IPS DF 6.9 (cell line): ENCODE measurements around the gene NONO.
"Not testable (repeated sequence)": the region's sequence is repeated elsewhere in the genome, so short reads cannot be mapped to it uniquely, and the experiment has no call there.

Experiments
- DNase-seq: peaks from one replicate; pipeline ENCODE4 v3.0.0-alpha.2; 2013; ENCODE audit warnings: low read depth, low spot score
- H3K27ac ChIP-seq: one replicate; pipeline ENCODE4 v1.5.1; 2013; ENCODE audit warnings: low read length, control low read depth
- H3K27me3 ChIP-seq: 2 replicates; pipeline ENCODE4 v1.6.1; 2013; ENCODE audit warnings: mild to moderate bottlenecking, low read length; ENCODE audit not compliant: control insufficient read depth, insufficient read depth
- H3K36me3 ChIP-seq: 2 replicates; pipeline ENCODE4 v1.6.1; 2013; ENCODE audit warnings: low read length; ENCODE audit not compliant: control insufficient read depth, insufficient read depth
- H3K4me1 ChIP-seq: 2 replicates; pipeline ENCODE4 v1.6.1; 2013; ENCODE audit warnings: low read length; ENCODE audit not compliant: control insufficient read depth, insufficient read depth
- H3K4me3 ChIP-seq: 2 replicates; pipeline ENCODE4 v1.5.1; 2013; ENCODE audit warnings: mild to moderate bottlenecking, low read length
- H3K9me3 ChIP-seq: 2 replicates; pipeline ENCODE4 v1.6.1; 2013; ENCODE audit warnings: low read length, inconsistent platforms; ENCODE audit not compliant: control insufficient read depth, insufficient read depth
- WGBS: extraction: QIAGEN DNeasy Blood & Tissue Kit; methylation state at CpG from one replicate; pipeline ENCODE4 v1.1.7; 2013; ENCODE audit warnings: mixed read lengths, missing lambda C conversion rate; ENCODE audit not compliant: insufficient read length, insufficient coverage; 5-methylcytosine and 5-hydroxymethylcytosine counted together

The NONO gene

GRCh38 chrX:71253253-71254091 lies 30.0 kb upstream of the NONO start:
- no CpG with 5 or more reads among the region's 35 CpGs for WGBS
- H3K4me1 ChIP-seq, result no peaks in the 10 kb centered on the region
- H3K27me3 ChIP-seq, result no peaks in the 10 kb centered on the region
- peak overlapping the region; percentile 99; the same call in 1 of the 2 replicates for H3K4me3 ChIP-seq
- no peak overlapping the region for H3K27ac ChIP-seq
- peaks cover 15% of the 10 kb centered on the region; the same call in 1 of the 2 replicates for H3K36me3 ChIP-seq
- no peak for DNase-seq
- H3K9me3 ChIP-seq, result no peaks in the 10 kb centered on the region

DNA sequence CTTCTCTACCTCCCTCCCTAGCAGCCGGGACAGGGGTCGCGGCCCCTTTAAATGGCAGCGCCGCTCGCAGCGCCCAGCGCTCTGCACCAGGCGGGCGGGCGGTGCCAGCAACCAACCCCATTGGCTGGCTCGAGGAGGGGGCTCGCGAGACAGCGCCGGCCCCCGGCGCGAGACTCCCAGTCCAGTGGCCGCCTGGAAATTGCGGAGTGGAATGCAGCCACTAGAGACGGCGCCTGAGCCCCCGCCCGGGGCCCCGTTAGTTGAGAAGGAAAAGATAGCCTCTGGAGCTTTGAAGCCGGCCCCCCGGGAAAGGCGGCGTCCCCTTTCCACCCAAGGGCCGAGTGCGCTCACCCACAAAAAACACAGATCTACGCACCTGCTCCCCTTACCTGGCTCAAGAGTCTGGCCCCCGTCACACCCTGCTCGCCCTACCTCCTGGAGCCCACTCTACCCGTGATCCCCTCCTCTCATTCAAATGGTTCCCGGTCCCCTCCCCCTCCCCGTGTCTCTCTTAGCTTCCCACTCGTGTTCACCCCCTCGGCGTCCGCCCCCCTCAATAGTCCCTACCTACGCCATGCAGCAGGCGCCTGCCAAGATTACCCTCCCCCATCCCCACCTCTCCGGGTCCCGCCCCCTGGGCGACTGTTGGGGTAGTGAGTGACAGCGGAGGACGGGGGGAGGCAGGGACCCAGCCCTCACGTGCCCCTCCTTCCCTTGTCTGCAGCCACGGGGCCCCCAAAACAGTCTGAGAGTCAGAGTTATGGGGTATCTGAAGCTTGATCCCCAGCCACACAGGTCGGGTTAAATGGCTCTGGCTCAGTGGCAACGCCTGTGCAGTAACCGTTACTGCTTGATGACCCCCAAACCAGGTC lies 29.1 kb upstream of the NONO start, which contains the start of gene ZMYM3:
TSS of gene ZMYM3 (minus strand) at position 49 of the 872 bp plus-strand sequence. CDS start 885 bp downstream, outside the sequence.
- Histone ChIP-seq H3K27me3 (no peaks in the 10 kb centered on the region), H3K27ac (no peak within 1 kb of the TSS), H3K4me3 (peak within 1 kb of the TSS; percentile 99; the same call in 1 of the 2 replicates), H3K36me3 (peaks cover 15% of the 10 kb centered on the region; the same call in 1 of the 2 replicates), H3K4me1 (no peaks in the 10 kb centered on the region), H3K9me3 (no peaks in the 10 kb centered on the region)
- DNase-seq, result no peak
- WGBS, result no CpG with 5 or more reads among the region's 54 CpGs

DNA sequence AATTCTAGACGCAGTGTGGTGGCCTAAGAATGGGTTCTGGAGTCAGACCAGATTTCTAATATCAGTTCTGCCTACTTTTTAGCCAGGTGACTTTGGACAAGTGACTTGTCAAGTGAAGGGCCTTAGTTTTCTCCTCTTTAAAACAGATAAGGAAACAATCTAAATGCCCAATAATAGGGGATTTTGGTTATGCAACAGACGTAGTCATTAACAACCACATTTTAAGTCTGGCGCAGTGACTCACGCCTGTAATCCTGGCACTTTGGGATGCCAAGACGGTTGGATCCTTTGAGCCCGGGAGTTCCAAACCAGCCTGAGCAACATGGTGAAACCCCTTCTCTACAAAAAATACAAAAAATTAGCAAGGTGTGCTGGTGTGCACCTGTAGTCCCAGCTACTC lies 27.4 kb upstream of the NONO start:
- no peak for DNase-seq
- H3K27ac ChIP-seq, result no peak overlapping the region
- no CpG with 5 or more reads among the region's 6 CpGs for WGBS
- H3K27me3 ChIP-seq, result no peaks in the 10 kb centered on the region
- H3K9me3 ChIP-seq, result no peaks in the 10 kb centered on the region
- H3K4me3 ChIP-seq, result no peak overlapping the region
- H3K36me3 ChIP-seq, result no peaks in the 10 kb centered on the region
- no peaks in the 10 kb centered on the region for H3K4me1 ChIP-seq

DNA sequence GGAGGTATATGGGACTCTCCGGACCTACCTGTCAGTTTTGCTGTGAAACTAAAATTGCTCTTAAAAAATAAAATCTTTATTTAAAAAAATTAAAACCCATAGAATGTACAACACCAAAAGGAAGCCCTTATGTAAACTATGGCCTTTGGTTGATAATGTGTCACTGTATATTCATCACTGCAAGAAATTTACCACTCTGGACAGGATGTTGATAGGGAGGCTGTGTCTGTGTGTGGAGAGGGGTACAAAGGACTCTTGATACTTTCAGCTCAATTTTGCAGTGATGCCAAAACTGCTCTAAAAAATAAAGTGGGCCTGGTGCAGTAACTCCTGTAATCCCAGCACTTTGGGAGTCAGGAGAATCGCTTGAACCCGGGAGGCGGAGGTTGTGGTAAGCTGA lies 26.6 kb upstream of the NONO start:
- WGBS, result no CpG with 5 or more reads among the region's 4 CpGs
- Histone ChIP-seq H3K4me1 (no peaks in the 10 kb centered on the region), H3K4me3 (no peak overlapping the region), H3K27me3 (no peaks in the 10 kb centered on the region), H3K36me3 (no peaks in the 10 kb centered on the region), H3K27ac (no peak overlapping the region), H3K9me3 (no peaks in the 10 kb centered on the region)
- no peak for DNase-seq

- H3K27ac ChIP-seq, H3K9me3 ChIP-seq, H3K36me3 ChIP-seq, H3K4me3 ChIP-seq, H3K27me3 ChIP-seq, DNase-seq, H3K4me1 ChIP-seq: not testable (repeated sequence)
Observed at GRCh38 chrX:71268624-71269023, 14.8 kb upstream of the NONO start.

DNA sequence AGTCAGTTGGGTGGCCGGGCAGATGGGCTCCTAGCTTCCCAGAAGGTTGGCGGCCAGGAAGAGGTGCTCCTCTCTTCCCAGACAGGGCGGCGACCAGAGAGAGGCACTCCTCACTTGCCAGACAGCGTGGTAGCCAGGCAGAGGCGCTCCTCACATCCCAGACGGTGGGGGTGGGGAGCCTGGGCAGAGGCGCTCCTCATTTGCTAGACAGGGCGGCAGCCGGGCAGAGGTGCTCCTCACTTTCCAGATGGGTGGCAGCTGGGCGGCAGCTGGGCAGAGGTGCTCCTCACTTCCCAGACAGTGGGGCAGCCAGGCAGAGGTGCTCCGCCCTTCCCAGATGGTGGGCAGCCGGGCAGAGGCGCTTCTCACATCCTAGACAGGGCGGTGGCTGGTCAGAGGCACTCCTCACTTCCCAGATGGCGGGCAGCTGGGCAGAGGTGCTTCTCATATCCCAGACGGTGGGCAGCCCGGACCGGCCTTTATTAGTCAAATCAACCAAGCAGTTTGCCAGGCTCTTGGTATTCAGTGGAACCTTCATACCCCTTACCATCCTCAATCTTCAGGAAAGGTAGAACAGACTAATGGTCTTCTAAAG lies 13.5 kb upstream of the NONO start:
- no CpG with 5 or more reads among the region's 19 CpGs for WGBS
- H3K27me3 ChIP-seq, result no peaks in the 10 kb centered on the region
- no peak for DNase-seq

DNA sequence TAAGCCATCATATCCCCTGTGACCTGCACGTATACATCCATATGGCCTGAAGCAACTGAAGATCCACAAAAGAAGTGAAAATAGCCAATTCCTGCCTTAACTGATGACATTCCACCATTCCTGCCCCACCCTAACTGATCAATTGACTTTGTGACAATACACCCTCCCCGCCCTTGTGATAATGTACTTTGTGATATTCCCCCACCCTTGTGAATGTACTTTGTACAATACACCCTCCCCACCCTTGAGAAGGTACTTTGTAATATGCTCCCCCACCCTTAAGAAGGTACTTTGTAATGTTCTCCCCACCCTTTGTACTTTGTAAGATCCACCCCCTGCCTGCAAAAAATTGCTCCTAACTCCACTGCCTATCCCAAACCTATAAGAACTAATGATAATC lies 11.1 kb upstream of the NONO start:
- not testable (repeated sequence) for H3K36me3 ChIP-seq, H3K9me3 ChIP-seq, H3K4me1 ChIP-seq, H3K27ac ChIP-seq, H3K27me3 ChIP-seq, H3K4me3 ChIP-seq, DNase-seq
- WGBS, result no CpG with 5 or more reads among the region's 2 CpGs

More for the DNA sequence above, 13.5 kb upstream of the NONO start:
- no peaks in the 10 kb centered on the region for H3K4me1 ChIP-seq
- no peaks in the 10 kb centered on the region for H3K36me3 ChIP-seq
- no peak overlapping the region for H3K27ac ChIP-seq
- H3K9me3 ChIP-seq, result no peaks in the 10 kb centered on the region
- no peak overlapping the region for H3K4me3 ChIP-seq

DNA sequence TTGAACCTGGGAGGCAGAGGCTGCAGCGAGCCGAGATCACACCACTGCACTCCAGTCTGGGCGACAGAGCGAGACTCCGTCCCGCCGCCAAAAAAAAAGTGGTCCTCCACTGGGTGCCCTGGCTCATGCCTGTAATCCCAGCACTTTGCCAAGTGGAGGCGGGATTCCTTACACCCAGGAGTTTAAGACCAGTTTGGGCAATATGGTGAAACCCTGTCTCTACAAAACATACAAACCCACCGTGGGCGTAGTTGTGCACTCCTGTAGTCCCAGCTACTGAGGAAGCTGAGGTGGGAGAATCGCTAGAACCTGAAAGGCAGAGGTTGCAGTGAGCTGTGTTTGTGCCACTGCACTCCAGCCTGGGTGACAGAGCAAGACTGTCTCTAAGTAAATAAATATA lies 2.1 kb upstream of the NONO start:
- not testable (repeated sequence) for H3K27me3 ChIP-seq, H3K4me3 ChIP-seq, H3K27ac ChIP-seq, H3K4me1 ChIP-seq, DNase-seq, H3K9me3 ChIP-seq, H3K36me3 ChIP-seq
- WGBS, result no CpG with 5 or more reads among the region's 11 CpGs

- Histone ChIP-seq H3K9me3 (no peaks in the 10 kb centered on the region), H3K27me3 (no peaks in the 10 kb centered on the region), H3K4me1 (no peaks in the 10 kb centered on the region), H3K27ac (no peak overlapping the region), H3K4me3 (peak overlapping the region; percentile 1; the same call in 1 of the 2 replicates), H3K36me3 (no peaks in the 10 kb centered on the region)
- no CpG with 5 or more reads among the region's 16 CpGs for WGBS
- DNase-seq, result no peak
Observed at GRCh38 chrX:71282514-71283402, 677 bp upstream of the NONO start.

DNA sequence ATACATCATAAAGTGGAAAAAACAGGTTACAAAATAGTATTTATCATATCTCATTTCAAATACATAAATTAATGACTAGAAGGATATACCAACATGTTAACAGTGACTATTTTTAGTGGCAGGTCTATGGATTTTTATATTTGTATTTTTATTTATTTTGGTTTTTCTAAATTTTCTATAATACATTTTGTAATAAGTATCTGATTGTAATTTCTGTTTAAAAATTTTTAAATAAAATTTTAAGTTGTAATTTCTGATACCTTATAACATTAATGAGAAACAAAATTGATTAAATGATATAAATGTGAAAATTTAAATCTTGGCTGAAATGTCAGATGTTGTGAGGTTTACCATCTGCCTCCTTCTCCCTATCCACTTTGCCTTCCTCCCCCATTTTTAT lies 2.5 kb downstream of the NONO start:
- Histone ChIP-seq H3K27ac (no peak overlapping the region), H3K36me3 (no peaks in the 10 kb centered on the region), H3K4me3 (no peak overlapping the region), H3K27me3 (no peaks in the 10 kb centered on the region), H3K4me1 (no peaks in the 10 kb centered on the region), H3K9me3 (no peaks in the 10 kb centered on the region)
- DNase-seq, result no peak
